WTC11 (cell line): ENCODE data around the gene GRB10. TPM values are rescaled to one million over a fixed set of nuclear protein-coding genes. Genes with fewer than 3 reads are reported as not detected.

Source experiments
- ATAC-seq: fragments of 200-7000 bp; cut with Tn5 transposase; 2 replicates; pipeline ENCODE4 v1.10.0; 2021; ENCODE audit warnings: mild to moderate bottlenecking, moderate library complexity
- CTCF ChIA-PET: fragments of 300-600 bp; sonication (Branson Sonifier 250); formaldehyde crosslinking; loops from one replicate; lab custom pipeline; 2021; ENCODE audit warnings: antibody characterized with exemption; lab: Charles Lee
- POLR2A ChIA-PET: fragments of 350-600 bp; sonication (Branson Sonifier 250); formaldehyde crosslinking; loops from one replicate; lab custom pipeline; 2021; ENCODE audit warnings: antibody characterized with exemption; lab: Charles Lee
- DNase-seq: peaks from one replicate; pipeline ENCODE4 v3.0.0; 2021; ENCODE audit warnings: low spot score
- H3K27ac Mint-ChIP-seq: 2 replicates; pipeline ENCODE4 v1.8.0; 2021; ENCODE audit warnings: mixed read lengths
- H3K27me3 Mint-ChIP-seq: 2 replicates; pipeline ENCODE4 v1.8.0; 2021; ENCODE audit warnings: low read depth, mild to moderate bottlenecking, moderate library complexity, mixed read lengths
- H3K36me3 Mint-ChIP-seq: 2 replicates; pipeline ENCODE4 v1.8.0; 2021; ENCODE audit warnings: mixed read lengths
- H3K4me1 Mint-ChIP-seq: 2 replicates; pipeline ENCODE4 v1.8.0; 2022; ENCODE audit warnings: mixed read lengths
- H3K4me3 Mint-ChIP-seq: 2 replicates; pipeline ENCODE4 v1.8.0; 2021; ENCODE audit warnings: mild to moderate bottlenecking, moderate library complexity, mixed read lengths
- H3K9me3 Mint-ChIP-seq: 2 replicates; pipeline ENCODE4 v1.8.0; 2021; ENCODE audit warnings: mixed read lengths
- ETV6 ChIP-seq: sonication (generic); formaldehyde crosslinking; IDR thresholded peaks from 2 replicates; pipeline ENCODE4 v1.8.1; 2022; ENCODE audit warnings: mild to moderate bottlenecking, missing genetic modification reagents
- FOXJ3 ChIP-seq: sonication (generic); formaldehyde crosslinking; IDR thresholded peaks from 2 replicates; pipeline ENCODE4 v1.9.0; 2021; ENCODE audit warnings: missing genetic modification reagents, mild to moderate bottlenecking, borderline replicate concordance
- GRHL2 ChIP-seq: fragments of 250-450 bp; sonication (Bioruptor Pico); IDR thresholded peaks from 2 replicates; pipeline ENCODE4 v1.8.0; 2022; ENCODE audit warnings: mild to moderate bottlenecking, moderate library complexity; ENCODE audit not compliant: insufficient replicate concordance, severe bottlenecking
- HMGA2 ChIP-seq: fragments of 250-450 bp; sonication (Bioruptor Pico); IDR thresholded peaks from 2 replicates; pipeline ENCODE4 v1.4.0; 2021; ENCODE audit warnings: mild to moderate bottlenecking, moderate library complexity
- NFYB ChIP-seq: sonication (generic); formaldehyde crosslinking; conservative IDR thresholded peaks from 2 replicates; pipeline ENCODE4 v1.8.0; 2022; ENCODE audit warnings: low read depth, missing genetic modification reagents
- NR3C1 ChIP-seq: sonication (generic); formaldehyde crosslinking; conservative IDR thresholded peaks from 2 replicates; pipeline ENCODE4 v1.8.1; 2023; ENCODE audit warnings: low read depth, mild to moderate bottlenecking, missing genetic modification reagents
- PRRX2 ChIP-seq: fragments of 250-450 bp; sonication (Bioruptor Pico); IDR thresholded peaks from 2 replicates; pipeline ENCODE4 v1.8.0; 2021; ENCODE audit warnings: mild to moderate bottlenecking
- RORB ChIP-seq: fragments of 250-450 bp; sonication (Bioruptor Pico); IDR thresholded peaks from 2 replicates; pipeline ENCODE4 v1.9.0; 2021; ENCODE audit warnings: mild to moderate bottlenecking
- TEAD4 ChIP-seq: sonication (generic); formaldehyde crosslinking; IDR thresholded peaks from 2 replicates; pipeline ENCODE4 v1.8.0; 2022; ENCODE audit warnings: mild to moderate bottlenecking, missing genetic modification reagents
- ZNF138 ChIP-seq: sonication (generic); formaldehyde crosslinking; conservative IDR thresholded peaks from 2 replicates; pipeline ENCODE4 v1.8.1; 2022; ENCODE audit warnings: mild to moderate bottlenecking, moderate library complexity, missing genetic modification reagents
- ZNF416 ChIP-seq: fragments of 250-450 bp; sonication (Bioruptor Pico); IDR thresholded peaks from 2 replicates; pipeline ENCODE4 v1.9.0; 2021; ENCODE audit warnings: mild to moderate bottlenecking, inconsistent platforms
- ZNF423 ChIP-seq: fragments of 250-450 bp; sonication (Bioruptor Pico); IDR thresholded peaks from 2 replicates; pipeline ENCODE4 v2.1.2; 2022; ENCODE audit warnings: mild to moderate bottlenecking, moderate library complexity
- total RNA-seq: library from RNA; stranded (reverse); gene quantifications from 3 replicates; pipeline ENCODE4 v1.2.3, GENCODE V29; 2021
- TF ChIP-seq, protein P1 (sequence below): sonication (generic); formaldehyde crosslinking; IDR thresholded peaks from 2 replicates; pipeline ENCODE4 v1.8.1; 2022; ENCODE audit warnings: mild to moderate bottlenecking, moderate library complexity, missing genetic modification reagents
- TF ChIP-seq, protein P2 (sequence below): sonication (generic); formaldehyde crosslinking; IDR thresholded peaks from 2 replicates; pipeline ENCODE4 v1.8.0; 2023; ENCODE audit warnings: mild to moderate bottlenecking, missing genetic modification reagents
- TF ChIP-seq, protein P3 (sequence below): sonication (generic); formaldehyde crosslinking; IDR thresholded peaks from 2 replicates; pipeline ENCODE4 v1.8.1; 2022; ENCODE audit warnings: missing genetic modification reagents, borderline replicate concordance
- TF ChIP-seq, protein P4 (sequence below): sonication (generic); formaldehyde crosslinking; IDR thresholded peaks from 2 replicates; pipeline ENCODE4 v1.8.1; 2022; ENCODE audit warnings: low read depth, missing genetic modification reagents, borderline replicate concordance
- TF ChIP-seq, protein P5 (sequence below): sonication (generic); formaldehyde crosslinking; conservative IDR thresholded peaks from 2 replicates; pipeline ENCODE4 v1.8.1; 2023; ENCODE audit warnings: mild to moderate bottlenecking, low read depth, missing genetic modification reagents, moderate library complexity
- TF ChIP-seq, protein P6 (sequence below): fragments of 250-450 bp; sonication (Bioruptor Pico); IDR thresholded peaks from 2 replicates; pipeline ENCODE4 v1.9.0; 2021; ENCODE audit warnings: mild to moderate bottlenecking
- TF ChIP-seq, protein P7 (sequence below): sonication (generic); formaldehyde crosslinking; IDR thresholded peaks from 2 replicates; pipeline ENCODE4 v1.8.1; 2023; ENCODE audit warnings: mild to moderate bottlenecking, moderate library complexity, missing genetic modification reagents

Gene GRB10
- total RNA-seq, 1 experiment from 2014 or later, result 103 TPM

DNA sequence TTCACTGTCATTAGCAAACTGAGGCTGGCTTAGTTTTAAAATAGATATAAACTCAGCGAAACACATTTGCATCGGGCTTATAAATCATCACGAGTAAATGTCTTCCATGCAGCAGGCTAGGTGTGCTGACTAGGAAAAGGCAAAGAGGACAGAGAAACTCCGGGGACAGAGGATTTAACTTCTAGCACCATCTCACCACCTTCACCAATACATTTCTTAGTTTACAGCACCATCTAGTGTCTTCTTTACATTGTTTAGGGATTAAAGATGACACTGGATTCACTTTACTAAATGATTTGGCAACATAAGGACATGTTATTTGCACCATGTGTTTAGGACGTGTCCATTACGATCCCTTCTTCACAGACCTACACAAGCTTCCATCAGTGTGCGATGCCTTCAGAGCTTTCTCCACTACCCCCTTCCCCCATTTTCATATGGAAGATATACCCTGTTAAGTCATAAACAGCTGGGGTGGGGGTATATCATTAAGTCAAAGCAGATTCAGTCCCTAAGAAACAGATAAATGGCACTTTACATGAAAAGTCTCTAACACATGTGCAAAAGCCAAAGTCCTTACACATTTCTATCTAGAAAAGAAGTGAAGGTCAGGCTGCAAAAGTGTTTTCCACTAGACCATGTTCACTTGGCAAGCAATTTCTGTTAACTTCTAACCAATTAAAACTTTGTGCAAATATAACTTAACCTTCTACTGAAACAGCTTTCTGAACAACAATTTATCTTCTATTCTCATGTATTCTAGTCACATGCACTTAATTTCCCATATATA, 103.3 kb downstream of the GRB10 start (continued):
- TF ChIP-seq, protein P1, sequence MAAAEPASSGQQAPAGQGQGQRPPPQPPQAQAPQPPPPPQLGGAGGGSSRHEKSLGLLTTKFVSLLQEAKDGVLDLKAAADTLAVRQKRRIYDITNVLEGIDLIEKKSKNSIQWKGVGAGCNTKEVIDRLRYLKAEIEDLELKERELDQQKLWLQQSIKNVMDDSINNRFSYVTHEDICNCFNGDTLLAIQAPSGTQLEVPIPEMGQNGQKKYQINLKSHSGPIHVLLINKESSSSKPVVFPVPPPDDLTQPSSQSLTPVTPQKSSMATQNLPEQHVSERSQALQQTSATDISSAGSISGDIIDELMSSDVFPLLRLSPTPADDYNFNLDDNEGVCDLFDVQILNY, result no peak

DNA sequence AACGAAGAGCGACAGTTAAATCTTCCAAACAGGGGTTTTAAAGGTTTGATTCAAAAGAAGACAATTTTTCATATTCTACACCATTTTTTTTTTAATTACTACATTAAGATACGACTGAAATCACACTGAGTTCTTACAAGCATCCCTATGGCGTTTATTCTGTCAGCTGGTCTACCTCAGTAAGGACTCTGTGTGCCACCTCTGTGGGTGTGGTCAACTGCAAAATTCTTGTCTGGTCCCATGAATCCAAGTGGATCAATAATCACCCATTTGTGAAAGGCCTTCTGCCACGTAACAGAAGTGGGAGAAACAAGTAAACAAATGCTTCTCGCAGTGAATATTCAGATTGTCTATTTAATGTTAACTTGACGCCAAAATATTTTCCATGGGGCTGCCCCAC, 104.1 kb downstream of the GRB10 start:
- peaks cover 51% of the 10 kb centered on the region for H3K4me1 Mint-ChIP-seq
- H3K27ac Mint-ChIP-seq, result no peak overlapping the region
- no peaks in the 10 kb centered on the region for H3K9me3 Mint-ChIP-seq
- no peaks in the 10 kb centered on the region for H3K27me3 Mint-ChIP-seq
- DNase-seq, result no peak
- H3K4me3 Mint-ChIP-seq, result no peak overlapping the region
- no peak for ATAC-seq
- POLR2A ChIA-PET, result no interaction called here
- no peaks in the 10 kb centered on the region; the same call in 1 of the 2 replicates for H3K36me3 Mint-ChIP-seq
- CTCF ChIA-PET, result interaction anchor here (0.7 to 1.2 kb wide), 3 partner anchors 79 to 322 kb away, joined by 3 to 5 read pairs (median 3); no protein-coding TSS in a partner anchor
- TF ChIP-seq, protein P2, sequence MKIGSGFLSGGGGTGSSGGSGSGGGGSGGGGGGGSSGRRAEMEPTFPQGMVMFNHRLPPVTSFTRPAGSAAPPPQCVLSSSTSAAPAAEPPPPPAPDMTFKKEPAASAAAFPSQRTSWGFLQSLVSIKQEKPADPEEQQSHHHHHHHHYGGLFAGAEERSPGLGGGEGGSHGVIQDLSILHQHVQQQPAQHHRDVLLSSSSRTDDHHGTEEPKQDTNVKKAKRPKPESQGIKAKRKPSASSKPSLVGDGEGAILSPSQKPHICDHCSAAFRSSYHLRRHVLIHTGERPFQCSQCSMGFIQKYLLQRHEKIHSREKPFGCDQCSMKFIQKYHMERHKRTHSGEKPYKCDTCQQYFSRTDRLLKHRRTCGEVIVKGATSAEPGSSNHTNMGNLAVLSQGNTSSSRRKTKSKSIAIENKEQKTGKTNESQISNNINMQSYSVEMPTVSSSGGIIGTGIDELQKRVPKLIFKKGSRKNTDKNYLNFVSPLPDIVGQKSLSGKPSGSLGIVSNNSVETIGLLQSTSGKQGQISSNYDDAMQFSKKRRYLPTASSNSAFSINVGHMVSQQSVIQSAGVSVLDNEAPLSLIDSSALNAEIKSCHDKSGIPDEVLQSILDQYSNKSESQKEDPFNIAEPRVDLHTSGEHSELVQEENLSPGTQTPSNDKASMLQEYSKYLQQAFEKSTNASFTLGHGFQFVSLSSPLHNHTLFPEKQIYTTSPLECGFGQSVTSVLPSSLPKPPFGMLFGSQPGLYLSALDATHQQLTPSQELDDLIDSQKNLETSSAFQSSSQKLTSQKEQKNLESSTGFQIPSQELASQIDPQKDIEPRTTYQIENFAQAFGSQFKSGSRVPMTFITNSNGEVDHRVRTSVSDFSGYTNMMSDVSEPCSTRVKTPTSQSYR (CRISPR knock-in tag), result no peak
- TF ChIP-seq, protein P3, sequence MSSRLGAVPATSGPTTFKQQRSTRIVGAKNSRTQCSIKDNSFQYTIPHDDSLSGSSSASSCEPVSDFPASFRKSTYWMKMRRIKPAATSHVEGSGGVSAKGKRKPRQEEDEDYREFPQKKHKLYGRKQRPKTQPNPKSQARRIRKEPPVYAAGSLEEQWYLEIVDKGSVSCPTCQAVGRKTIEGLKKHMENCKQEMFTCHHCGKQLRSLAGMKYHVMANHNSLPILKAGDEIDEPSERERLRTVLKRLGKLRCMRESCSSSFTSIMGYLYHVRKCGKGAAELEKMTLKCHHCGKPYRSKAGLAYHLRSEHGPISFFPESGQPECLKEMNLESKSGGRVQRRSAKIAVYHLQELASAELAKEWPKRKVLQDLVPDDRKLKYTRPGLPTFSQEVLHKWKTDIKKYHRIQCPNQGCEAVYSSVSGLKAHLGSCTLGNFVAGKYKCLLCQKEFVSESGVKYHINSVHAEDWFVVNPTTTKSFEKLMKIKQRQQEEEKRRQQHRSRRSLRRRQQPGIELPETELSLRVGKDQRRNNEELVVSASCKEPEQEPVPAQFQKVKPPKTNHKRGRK (CRISPR knock-in tag), result no peak
- TF ChIP-seq ETV6 (CRISPR knock-in tag), result no peak
- TF ChIP-seq, protein P4, sequence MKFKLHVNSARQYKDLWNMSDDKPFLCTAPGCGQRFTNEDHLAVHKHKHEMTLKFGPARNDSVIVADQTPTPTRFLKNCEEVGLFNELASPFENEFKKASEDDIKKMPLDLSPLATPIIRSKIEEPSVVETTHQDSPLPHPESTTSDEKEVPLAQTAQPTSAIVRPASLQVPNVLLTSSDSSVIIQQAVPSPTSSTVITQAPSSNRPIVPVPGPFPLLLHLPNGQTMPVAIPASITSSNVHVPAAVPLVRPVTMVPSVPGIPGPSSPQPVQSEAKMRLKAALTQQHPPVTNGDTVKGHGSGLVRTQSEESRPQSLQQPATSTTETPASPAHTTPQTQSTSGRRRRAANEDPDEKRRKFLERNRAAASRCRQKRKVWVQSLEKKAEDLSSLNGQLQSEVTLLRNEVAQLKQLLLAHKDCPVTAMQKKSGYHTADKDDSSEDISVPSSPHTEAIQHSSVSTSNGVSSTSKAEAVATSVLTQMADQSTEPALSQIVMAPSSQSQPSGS (CRISPR knock-in tag), result no peak
- TF ChIP-seq FOXJ3 (CRISPR knock-in tag), result no peak
- no peak for TF ChIP-seq GRHL2 (CRISPR knock-in tag)
- no peak for TF ChIP-seq ZNF138
- TF ChIP-seq, protein P5, sequence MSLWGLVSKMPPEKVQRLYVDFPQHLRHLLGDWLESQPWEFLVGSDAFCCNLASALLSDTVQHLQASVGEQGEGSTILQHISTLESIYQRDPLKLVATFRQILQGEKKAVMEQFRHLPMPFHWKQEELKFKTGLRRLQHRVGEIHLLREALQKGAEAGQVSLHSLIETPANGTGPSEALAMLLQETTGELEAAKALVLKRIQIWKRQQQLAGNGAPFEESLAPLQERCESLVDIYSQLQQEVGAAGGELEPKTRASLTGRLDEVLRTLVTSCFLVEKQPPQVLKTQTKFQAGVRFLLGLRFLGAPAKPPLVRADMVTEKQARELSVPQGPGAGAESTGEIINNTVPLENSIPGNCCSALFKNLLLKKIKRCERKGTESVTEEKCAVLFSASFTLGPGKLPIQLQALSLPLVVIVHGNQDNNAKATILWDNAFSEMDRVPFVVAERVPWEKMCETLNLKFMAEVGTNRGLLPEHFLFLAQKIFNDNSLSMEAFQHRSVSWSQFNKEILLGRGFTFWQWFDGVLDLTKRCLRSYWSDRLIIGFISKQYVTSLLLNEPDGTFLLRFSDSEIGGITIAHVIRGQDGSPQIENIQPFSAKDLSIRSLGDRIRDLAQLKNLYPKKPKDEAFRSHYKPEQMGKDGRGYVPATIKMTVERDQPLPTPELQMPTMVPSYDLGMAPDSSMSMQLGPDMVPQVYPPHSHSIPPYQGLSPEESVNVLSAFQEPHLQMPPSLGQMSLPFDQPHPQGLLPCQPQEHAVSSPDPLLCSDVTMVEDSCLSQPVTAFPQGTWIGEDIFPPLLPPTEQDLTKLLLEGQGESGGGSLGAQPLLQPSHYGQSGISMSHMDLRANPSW (CRISPR knock-in tag), result no peak
- TF ChIP-seq ZNF423 (CRISPR knock-in tag), result no peak
- TF ChIP-seq ZNF416 (CRISPR knock-in tag), result no peak
- no peak for TF ChIP-seq NFYB (CRISPR knock-in tag)
- TF ChIP-seq HMGA2, result no peak
- no peak for TF ChIP-seq RORB (CRISPR knock-in tag)
- TF ChIP-seq PRRX2, result no peak
- TF ChIP-seq TEAD4 (CRISPR knock-in tag), result no peak
- TF ChIP-seq, protein P6, sequence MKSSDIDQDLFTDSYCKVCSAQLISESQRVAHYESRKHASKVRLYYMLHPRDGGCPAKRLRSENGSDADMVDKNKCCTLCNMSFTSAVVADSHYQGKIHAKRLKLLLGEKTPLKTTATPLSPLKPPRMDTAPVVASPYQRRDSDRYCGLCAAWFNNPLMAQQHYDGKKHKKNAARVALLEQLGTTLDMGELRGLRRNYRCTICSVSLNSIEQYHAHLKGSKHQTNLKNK (CRISPR knock-in tag), result no peak
- TF ChIP-seq, protein P7, sequence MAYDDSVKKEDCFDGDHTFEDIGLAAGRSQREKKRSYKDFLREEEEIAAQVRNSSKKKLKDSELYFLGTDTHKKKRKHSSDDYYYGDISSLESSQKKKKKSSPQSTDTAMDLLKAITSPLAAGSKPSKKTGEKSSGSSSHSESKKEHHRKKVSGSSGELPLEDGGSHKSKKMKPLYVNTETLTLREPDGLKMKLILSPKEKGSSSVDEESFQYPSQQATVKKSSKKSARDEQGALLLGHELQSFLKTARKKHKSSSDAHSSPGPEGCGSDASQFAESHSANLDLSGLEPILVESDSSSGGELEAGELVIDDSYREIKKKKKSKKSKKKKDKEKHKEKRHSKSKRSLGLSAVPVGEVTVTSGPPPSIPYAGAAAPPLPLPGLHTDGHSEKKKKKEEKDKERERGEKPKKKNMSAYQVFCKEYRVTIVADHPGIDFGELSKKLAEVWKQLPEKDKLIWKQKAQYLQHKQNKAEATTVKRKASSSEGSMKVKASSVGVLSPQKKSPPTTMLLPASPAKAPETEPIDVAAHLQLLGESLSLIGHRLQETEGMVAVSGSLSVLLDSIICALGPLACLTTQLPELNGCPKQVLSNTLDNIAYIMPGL, result no peak
- TF ChIP-seq NR3C1 (CRISPR knock-in tag), result no peak
